GOT3 (cell line): ENCODE data around the gene PCDH18.
"Not testable (repeated sequence)": the region's sequence is repeated elsewhere in the genome, so short reads cannot be mapped to it uniquely, and the experiment has no call there.

Source experiments
- DNase-seq: peaks from one replicate; lab custom pipeline; 2025; ENCODE audit warnings: mixed read lengths; lab: John Stamatoyannopoulos, UW

PCDH18 gene

GRCh38 chr4:137531168-137531985 is 917 bp downstream of the PCDH18 start:
- no peak for DNase-seq

DNA sequence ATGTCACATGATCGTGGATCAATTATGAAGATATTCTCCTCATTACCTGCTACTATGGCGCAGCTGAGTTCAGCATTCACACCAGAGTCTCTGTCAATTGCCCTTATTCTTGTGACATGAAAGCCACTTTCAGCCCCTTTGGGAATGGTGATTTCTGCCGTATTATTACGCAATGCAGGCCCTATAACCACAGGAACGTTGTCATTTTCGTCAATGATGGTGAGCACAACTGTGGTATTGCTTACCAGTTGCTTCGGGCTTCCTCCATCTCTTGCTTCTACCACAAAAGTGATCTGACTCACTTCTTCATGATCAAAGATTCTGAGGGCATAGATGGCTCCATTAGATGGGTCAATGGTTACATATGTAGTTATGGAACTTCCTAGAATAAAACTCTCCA is 2.1 kb downstream of the PCDH18 start:
- DNase-seq: no peak

GRCh38 chr4:137529432-137529831 is 2.9 kb downstream of the PCDH18 start:
- no peak for DNase-seq

GRCh38 chr4:137528673-137529072 is 3.6 kb downstream of the PCDH18 start:
- no peak for DNase-seq

GRCh38 chr4:137526681-137527080 is 5.6 kb downstream of the PCDH18 start:
- no peak for DNase-seq

DNA sequence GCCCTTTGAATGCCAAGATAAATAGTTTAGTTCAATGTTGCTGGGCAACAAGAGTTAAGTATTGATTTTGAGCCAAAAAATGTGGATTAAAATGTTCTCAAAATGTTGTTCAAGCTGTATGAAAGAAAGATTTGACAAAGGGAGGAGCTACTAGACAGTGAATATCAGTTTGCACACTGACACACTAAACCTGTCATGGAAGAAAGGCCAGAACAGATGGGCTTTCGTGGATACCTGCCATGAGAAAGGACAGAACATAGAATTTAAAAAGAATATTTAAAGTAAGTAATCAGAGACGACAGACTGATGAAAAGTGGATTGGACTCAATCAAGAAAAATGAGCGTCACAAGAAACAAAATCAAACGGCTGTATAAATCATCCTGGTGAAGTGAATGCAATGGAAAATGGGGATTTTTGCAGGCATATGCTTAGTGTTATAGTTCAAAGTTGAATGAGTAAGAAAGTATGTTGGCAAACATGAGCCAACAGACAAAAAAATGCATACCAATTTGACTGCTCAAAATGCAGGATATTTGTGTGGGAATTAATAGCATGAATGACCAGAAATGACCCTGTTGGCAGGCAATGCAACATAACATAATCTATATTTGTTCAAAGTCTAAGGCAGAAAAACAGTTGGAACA is 7.4 kb downstream of the PCDH18 start:
- DNase-seq: no peak

- no peak for DNase-seq
Observed at GRCh38 chr4:137523329-137523728, 9.0 kb downstream of the PCDH18 start.

DNA sequence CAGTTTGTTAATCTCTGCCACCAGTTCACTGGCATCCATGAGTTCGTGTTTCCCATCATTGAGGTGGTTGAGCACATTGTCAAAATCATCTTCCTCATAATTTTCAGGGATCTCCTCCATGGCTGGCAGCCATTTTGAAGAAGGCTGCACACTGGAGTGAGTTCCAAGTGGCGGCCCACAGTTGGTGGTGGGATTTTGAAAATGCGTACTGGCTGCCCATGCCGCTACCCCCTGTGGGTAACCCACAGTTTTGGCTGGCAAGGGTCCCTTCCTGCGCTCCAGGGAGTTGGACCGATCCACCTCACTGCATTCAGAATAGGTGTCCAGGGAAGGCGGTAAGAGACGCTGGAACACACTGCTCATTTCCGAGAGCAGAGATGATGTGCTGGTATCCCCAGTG is 11.2 kb downstream of the PCDH18 start:
- no peak for DNase-seq

GRCh38 chr4:137519406-137519805 is 12.9 kb downstream of the PCDH18 start:
- DNase-seq: no peak

DNA sequence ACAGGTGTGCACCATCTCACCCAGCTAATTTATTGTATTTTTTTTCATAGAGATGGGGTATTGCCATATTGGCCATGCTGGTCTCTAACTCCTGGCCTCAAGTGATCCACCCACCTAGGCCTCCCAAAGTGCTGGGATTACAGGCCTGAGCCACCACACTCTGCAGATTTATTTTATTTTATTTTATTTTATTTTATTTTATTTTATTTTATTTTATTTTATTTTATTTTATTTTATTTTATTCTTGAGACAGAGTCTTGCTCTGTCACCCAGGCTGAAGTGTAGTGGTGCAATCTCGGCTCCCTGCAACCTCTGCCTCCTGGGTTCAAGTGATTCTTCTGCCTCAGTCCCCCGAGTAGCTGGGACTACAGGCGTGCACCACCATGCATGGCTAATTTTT is 15.0 kb downstream of the PCDH18 start:
- DNase-seq: not testable (repeated sequence)

DNA sequence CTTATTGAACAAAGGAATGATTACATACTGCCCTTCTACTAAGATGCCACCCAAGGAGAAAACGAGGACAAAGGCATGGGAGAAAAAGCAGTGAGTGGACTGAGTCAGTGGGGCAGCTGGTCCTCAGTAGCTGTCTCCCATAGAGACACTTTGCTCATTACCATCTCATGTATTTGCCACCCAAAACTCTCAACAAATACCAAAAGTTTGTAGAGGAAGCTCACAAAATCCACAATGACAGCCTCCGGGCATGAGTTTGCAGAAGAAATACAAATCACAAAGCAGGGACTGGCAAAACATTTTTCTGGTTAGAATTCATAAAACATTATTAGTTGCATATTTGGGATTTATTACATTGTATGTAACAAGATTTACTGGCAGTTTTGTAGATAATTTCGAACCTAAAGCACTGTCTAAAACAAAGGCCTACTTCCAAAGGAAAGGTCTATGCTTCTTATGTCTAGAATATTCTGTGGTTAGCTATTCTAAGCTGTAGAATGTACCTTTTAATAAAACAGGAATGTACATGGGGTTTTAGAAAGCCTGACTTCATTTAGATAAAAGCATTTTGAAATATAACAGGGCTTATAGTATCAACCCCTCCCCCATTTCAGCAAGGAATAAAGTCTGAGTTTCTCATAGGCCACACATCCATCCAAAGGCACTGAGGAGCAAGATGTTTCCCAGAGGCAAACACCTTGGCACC is 17.7 kb downstream of the PCDH18 start:
- no peak for DNase-seq

- no peak for DNase-seq
Observed at GRCh38 chr4:137510557-137511265, 21.6 kb downstream of the PCDH18 start.

- DNase-seq: no peak
Observed at GRCh38 chr4:137509855-137510282, 22.4 kb downstream of the PCDH18 start.

DNA sequence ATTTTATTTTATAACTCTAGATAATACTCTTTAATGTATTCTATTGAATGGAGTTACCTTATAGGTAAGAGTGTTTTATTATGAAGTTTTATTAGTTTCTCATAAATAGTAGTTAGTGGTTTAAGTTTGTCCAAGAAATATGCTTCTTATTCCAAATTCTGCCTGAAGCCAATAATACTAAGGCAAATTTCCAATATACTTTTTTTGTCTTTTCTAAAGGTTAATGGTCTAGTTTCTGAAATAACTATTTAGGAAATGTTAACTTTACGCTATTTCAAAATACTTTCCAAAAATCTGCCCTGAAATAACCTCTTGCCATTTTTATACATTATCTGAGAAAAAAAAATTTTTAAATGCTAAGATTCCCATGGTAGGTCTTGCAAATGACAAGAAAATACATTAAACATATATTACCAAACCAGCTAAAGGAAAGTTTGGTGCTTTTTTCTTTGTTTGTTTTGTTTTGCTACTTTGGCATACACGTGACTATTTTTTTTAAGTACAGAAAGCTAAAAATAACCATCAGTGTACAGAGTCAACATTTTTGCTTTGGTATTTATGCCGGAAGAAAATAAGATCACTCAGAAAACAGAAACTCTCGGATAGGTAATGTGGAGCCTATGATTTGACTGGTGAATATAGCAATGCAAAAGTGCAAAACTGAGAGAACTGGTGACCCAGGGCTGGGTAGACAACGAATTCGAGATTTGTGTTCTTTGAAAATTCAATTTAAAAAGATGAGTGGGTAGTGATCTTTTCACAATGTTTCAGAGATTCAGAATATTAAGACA is 29.8 kb downstream of the PCDH18 start:
- no peak for DNase-seq

GRCh38 chr4:137496267-137496666 is 36.0 kb downstream of the PCDH18 start:
- DNase-seq: not testable (repeated sequence)

- no peak for DNase-seq
Observed at GRCh38 chr4:137495578-137495977, 36.7 kb downstream of the PCDH18 start.

GRCh38 chr4:137483313-137483959 is 48.9 kb downstream of the PCDH18 start:
- DNase-seq: not testable (repeated sequence)

- not testable (repeated sequence) for DNase-seq
Observed at GRCh38 chr4:137479657-137480056, 52.6 kb downstream of the PCDH18 start.

DNA sequence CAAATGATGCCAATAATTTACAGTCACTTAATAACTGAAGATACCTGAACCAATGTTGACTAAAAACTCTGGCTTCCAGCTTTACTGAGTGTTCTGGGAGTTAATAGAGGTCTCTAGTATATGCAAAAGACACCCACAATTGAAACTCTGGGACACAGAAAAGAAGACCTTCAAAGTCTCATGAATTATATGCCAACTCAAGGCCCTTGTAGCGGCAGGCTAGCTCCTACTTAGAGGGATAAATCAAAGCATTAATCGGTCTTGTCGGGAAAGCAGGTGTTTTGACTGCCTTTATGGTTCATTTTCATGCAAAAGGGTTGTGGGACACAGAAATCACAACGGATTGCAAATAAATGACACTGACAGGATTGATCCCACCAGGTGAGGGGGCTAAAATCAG is 55.9 kb downstream of the PCDH18 start:
- DNase-seq: no peak

- DNase-seq: no peak
Observed at GRCh38 chr4:137474711-137475301, 57.5 kb downstream of the PCDH18 start.
